ENCODE measurements around the gene NCK2.
"Not testable (repeated sequence)": the region's sequence is repeated elsewhere in the genome, so short reads cannot be mapped to it uniquely, and the experiment has no call there.

Gene NCK2

DNA sequence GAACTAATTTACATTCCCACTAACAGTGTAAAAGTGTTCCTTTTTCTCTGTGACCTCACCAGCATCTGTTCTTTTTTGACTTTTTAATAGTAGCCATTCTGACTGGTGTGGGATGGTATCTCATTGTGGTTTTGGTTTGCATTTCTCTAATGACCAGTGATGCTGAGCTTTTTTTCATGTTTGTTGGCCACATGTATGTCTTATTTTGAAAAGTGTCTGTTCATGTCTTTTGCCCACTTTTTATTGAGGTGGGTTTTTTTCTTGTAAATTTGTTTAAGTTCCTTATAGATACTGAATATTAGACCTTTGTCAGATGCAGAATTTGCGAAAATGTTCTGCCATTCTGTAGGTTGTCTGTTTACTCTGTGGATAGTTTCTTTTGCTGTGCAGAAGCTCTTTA lies 153.0 kb downstream of the NCK2 start:
- not testable (repeated sequence) for FAIRE-seq

DNA sequence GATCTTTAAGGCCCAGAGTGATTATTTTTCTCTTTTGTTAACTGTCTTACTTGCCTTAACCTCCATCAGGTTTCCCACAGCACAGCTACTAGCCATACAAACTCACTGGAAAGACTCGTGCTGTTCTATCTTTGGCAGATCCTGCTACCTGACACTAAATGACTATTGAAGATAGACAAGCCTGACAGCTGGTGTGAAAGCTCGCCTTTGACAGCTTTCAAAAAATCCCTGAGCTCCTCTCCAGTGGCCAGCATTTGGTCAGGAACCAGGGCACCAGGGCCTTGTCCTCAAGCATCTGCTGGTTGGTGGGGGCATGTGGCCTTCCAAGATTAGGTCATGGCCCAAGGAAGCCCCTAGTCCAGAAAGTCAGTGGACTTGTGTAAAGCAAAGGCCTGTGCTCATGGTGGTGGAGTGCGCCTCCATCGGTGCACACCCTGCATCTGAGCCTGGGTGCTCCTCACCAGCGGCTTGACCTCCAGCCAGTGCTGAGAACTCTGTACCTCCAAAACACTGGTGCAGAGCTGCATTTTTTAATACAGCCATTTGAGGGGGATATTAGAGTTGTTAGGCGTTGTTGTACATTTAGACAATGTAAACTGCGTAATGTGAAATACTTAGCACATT lies 158.5 kb downstream of the NCK2 start:
- no peak for FAIRE-seq

DNA sequence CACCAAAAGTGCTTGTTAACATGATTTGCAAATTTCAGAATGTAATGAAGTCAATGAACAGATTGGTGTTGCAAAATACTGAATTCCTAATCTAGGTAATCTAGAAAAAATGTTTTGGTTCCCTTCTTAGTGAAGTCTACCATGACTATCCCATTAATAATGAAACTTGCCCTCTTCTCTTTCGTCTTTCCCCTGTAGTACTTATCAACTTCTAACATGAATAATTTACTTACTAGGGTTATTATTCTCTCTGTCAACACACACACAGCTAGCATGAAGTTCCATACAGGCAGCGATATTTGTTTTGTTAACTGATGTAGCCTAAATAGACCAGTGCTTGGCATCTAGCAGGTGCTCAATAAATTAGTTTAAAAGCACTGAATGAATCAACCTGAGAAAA lies 160.2 kb downstream of the NCK2 start:
- no peak for FAIRE-seq

DNA sequence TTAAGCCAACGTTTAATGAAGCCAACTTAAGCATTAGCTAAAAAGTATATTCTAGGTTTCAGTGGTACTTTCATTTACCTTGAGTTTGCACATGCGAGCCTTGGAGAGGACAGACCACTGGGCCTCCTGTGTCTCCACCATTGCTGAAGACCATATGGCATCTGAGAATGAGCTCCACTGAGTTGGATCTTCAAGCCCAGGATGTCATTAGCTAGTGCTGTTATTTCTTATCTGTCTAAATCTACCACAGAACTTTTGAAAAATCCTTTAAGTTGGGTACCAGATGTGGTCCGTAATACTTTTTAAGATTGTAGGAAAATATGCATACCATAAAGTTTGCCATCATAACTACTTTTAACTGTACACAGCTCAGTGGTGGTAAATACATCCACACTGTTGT lies 161.8 kb downstream of the NCK2 start:
- no peak for FAIRE-seq

DNA sequence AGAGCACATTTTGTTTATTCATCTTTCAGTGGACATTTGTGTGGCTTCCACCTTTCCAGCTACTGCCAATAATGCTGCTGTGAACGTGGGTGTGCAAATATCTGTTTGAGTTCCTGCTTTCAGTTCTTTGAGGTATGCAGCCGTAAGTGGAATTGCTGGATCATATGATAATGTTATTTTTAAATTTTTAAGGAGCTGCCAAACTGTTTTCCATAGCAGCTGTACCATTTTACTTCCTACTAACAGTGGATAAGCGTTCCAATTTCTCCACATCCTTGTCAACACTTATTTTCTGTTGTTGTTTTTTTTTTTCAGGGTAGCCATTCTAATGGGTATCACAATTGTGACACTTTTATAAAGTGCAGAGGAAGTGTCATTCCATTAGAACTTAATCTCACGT lies 162.5 kb downstream of the NCK2 start:
- no peak for FAIRE-seq

DNA sequence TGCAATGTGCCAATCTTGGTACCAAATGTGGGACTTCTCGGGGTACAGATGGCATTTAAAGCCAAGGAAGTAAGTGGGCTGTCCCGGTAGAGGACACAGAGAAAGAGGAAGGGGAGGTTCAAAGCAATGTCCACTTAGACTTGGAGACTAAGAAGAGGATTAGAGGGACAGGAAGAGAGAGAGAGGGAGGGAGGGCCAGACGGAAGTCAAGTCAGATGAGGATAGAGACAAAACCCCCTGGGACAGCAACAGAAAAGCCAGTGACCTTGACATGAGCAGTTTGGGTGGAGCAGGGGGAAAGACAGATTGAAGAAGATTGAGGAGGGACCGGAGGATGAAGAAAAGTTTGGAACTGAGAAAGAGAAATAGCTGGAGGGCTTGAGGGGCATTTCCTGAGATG lies 164.5 kb downstream of the NCK2 start:
- FAIRE-seq, result no peak

DNA sequence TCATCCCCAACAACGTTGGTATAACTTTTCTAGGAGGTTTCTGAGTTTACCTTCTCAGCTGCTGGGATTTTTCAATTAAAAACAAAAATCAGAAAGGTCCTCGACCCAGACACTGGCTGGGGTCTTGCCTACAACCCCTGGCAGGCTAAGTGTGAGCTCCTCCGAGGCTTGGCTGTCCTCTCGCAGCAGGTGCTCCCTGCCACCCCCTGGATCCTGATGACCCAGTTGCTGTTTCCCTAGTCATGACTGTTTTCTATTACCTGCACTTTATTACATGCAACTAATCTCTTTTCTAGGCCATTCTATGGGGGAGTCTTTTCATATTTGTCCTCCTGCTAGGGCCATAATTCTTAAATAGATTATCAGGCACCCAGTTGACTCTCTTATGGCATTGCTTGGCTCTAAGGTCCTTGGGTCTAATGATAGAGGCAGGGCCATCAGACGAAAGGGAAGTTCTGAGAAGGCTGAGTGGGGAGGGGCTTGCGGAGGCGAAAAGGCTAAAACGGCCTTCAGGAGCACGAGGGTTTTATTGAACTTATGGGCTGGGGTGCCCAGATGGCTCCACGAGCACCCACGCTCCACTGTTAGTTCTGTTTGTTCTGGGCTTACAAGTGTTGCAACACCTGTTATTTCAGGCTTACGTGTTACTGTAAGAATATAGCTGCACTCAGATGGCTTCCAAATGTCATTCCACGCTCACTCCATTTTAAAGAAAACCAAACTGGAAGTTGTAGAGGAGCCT lies 166.0 kb downstream of the NCK2 start:
- FAIRE-seq, result no peak

DNA sequence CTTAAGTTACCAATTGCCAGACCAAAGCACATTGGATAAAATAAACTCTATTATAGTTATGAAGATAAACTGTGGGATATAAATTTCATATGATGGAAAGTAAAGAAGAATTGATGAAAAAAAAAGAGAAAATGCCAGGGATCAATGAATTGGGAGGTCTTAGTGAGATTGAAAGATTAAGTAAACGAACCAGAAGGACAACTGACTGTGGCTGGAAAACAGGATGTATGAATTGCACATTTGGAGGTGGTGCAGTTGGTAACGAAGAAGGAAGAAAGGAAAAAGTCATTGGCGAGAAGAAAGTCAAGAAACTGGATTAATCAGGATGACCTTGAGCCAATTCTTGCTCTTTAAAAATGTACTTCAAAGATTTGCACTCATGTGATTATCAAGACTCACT lies 166.7 kb downstream of the NCK2 start:
- no peak for FAIRE-seq

DNA sequence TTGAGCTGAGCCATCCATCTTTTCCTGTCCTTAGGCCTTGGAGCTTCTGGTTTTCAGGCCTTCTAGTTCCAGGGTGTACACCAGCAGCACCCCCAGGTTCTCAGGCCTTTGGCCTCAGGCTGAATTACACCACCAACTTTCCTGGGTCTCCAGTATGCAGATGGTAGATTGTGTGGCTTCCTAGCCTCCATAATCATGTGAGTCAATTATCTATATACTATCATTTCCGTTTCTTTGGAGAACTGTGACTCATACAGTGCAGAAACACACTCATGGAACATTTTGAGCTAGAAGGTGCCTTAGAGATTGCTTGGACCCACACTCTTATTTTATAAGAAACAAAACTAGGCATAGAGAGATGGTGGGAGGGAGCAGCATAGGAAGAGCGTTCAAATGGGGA lies 167.4 kb downstream of the NCK2 start:
- FAIRE-seq, result no peak

DNA sequence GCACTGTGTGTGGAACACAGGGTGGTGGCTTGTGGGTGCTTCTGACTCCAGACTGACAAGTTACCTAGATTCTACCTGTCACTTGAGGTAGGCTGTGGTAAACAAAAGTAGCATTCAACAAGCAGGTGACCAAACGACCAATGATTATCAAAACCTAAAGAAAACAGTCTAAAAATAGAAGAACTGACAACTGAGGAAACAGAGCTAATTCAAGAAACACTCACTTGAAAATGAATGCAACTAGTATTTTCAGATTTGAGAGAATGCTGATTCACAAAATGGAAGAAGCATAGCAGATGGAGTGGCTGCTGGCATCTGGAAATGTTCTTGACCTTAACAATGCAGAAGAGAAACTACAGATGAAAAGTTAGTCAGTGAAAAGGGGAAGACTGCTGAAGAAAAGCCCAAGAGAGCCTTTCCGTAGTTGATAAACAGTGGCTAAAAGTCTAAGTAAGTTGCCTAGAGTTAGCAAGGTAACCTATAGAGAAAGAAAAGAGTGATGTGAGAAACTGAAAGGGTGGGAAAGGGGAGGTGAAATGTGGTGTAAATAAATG lies 170.4 kb downstream of the NCK2 start:
- FAIRE-seq, result no peak

DNA sequence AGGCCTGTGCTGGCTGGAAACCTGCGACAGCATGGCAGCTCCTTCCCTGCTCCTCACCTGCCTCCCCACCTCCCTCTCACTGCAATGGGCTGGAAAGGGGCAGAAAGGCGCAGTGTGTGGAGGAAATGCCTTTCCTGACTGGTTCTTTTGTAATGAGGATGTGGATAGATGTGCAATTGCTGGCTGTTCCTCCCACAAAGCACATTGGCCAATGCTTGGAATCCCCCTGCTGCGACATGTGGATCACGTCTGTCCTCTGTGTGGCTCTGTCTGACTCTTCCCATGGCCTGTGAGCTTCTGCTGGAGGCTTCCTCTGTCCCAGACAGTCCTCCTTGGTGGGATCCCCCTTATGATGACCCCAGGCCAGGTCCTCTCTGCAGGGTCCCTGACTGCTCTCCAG lies 172.5 kb downstream of the NCK2 start:
- FAIRE-seq, result no peak

DNA sequence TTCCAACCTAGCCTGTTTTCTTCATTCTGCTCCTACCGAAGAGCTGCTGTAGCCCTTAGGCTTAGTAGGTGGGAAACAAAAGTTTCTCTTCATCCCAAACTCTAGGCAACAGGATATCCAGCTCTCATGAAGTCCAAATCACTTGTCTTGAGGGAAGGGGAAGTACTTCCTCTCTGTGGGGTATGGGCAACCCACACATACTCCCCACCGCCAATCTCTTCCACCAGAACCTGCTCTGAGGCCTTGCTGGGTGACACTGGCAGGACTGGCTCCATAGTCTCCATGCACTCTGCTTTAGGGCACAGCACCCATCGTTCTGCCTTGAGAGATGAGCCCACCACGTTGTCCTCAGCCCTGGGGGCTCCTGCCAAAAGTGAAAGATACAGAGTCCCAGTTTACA lies 173.0 kb downstream of the NCK2 start:
- no peak for FAIRE-seq

DNA sequence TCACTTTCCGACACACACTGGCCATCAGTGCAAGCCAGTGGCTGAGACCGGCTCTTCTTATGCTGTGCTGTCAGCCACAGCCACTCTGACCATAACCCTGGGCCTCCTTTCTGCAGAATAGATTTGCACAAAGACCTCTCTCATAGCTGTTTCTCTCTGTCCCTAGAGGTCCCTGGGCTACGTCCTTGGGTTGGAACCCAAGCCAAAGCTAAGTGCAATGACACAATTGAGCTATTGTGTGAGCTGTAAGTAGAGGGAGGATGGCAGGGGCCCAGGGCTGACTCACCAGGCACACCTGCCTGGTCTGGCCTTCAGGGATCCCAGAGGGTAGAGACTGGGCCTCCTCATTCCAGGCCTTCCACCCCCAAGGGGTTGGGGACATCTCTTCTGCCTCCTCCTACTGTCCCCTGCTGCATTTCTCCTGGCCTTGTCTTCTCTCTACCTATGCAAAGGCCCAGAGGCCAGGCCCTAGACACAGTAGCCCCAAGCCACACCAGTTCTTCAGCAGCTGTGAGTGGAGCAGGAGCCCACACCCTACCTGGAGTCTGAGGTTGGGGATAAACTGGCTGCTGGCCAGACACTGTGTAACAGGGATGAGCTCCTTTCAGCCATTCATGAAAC lies 174.6 kb downstream of the NCK2 start:
- no peak for FAIRE-seq

DNA sequence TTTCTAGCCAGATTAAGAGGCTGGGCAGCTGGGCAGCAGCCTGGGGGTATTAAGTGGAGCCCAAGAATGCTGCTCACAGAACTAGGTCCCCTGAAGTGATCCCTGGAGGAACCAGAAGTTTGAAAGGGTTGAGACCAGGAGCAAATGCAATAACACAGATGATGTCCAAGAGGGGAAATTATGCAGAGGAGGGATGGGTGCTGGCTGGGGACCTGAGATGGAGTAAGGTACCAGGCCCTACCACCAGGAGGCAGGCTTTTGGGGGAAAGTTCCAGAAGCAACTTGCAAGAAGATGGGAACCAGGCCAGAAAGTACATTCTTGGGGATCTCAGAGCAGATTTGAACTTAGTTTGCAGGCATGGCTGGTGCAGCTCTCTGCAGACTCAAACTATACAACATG lies 175.1 kb downstream of the NCK2 start:
- FAIRE-seq, result no peak

DNA sequence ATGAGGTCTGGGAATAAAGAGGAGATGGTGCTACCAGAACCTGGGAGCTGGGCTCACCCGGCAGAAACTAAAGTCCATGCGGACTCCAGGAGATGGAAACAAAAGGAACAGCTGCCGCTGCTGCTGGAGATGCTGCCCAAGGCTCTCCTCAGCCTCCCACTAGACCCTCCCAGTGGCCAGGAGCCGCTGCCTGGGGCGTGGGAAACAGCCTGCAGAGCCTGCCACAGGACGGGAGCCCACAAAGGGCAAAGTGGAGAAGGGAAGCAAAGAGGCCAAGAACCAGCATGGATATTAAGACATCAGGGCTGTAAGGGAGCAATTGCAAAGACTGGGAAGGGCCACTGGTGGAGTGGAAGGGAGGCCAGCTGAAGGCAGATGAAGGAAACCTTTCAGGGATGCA lies 179.6 kb downstream of the NCK2 start:
- no peak for FAIRE-seq

DNA sequence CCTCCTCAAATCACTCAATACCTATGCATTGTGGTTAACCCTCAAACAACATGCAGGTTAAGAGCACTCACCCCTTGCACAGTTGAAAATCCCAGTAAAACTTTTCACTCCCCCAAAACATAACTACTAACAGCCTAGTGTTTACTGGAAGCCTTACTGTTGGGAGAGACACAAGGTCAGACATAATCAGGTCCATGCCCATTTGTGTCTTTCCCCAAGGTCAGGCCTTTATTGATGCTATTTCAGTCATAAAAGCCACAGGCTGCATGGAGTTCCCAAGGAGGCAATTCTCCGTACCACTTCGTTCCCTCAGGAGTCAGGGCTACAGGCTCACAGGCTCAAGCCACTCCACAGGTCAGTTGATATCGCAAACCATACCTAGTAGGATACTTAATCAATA lies 180.2 kb downstream of the NCK2 start:
- FAIRE-seq, result no peak

DNA sequence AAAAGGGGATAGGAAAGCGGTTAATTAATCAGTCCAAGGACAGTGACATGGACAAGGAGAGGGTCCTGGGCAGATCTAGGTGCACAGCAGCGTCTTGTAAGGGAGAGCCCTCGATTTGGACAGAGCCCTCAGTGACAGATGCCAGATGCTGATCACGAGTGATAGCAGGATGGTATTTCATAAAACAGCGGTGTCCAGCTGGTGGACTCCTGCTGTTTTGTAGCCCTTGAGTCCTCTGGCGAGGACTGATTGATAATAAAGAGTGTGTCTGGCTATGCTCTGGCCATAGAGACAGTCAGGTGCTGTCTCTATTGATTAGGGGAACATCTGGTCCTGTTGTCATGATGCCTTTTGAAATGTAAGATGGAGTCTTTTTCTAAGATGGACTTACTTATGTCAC lies 180.7 kb downstream of the NCK2 start:
- no peak for FAIRE-seq

DNA sequence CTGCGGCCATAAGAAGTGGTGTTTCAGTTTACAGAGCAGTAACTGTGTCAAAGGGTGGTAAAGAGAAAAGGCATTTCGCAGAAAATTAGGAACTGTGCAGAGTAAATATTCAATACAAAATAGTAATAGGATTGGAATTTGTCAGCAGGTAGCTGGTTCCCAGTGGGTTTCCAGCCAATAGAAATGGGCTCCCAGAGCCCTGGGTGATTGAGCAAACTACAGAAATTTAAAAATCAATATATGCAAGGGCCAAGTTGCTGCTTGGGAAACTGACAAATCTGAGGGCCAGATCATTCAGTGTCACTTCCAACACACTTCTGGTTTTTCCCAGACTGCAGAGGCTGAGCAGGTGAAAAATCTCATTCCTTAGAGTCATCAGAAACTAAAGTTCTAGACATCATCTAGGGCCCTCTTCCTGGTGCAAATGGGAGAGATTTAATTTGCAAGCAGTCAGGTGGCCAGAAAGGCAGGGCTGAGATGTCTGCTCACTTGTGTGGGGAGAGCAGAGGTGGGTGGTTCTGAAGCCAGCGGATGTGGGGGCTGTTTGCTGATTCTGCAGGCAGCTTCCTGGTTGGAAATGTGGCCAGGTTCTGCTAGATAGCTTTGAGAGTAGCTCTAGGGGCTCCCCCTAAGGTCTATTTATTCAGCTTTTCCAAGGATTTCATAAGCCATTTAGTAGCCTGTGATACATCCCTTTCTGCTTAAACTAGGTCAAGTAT lies 182.4 kb downstream of the NCK2 start:
- no peak for FAIRE-seq

DNA sequence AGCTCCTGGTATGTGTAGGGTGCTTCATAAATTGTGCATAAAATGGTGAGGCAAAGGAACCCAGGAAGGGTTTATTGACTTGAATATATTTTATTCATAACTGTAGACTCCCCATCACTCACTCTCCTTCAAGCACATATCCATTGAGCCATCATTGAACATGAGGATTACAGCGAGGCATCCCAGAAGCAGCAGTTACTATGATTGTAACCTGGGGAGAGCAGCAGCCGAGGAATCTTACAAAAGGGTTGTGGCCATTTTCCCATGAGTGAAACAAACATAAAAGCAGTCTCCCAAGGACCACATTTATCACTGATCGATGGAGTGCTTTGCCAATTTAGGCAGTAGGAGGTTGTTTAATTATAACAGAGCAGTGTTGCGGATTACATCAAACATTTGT lies 183.4 kb downstream of the NCK2 start:
- FAIRE-seq, result no peak

DNA sequence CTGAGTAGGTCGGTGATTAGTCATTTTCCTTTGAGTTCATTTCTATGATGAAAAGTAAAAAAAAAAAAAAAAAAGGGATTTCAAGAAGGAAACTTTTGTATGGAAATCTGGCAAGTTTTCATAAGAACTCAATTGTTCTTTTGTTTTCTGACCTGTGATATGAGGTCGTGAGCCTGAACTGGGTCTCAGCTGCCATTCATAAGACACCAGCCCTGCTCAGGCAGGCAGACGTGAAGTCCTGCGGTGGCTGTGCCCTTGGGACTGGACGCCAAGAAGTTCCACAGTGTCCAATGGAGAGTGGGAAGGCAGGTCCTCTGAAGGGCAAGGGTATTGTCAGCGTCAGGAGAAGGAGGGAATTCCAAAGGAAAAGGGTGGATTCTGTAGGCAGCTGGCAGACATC lies 183.9 kb downstream of the NCK2 start:
- no peak for FAIRE-seq

DNA sequence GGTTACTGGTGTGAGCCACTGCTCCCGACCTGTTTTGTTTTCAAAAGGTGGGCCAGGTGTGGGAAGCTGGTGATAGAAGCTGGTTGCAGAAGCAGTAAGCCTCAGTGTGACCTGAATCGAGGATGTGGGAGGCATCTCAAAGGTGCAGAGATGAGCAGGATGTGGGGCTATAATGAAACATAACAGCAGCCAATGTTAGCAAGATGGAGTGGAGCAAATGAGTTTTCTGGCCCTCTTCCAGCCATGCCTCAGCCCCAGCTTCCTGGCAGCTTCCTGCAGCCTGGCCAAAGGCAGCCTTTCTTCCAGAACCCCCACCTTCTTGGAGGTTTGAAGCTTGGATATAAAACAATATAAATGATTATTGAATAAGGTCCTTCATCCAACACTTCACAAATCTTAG lies 184.8 kb downstream of the NCK2 start:
- no peak for FAIRE-seq

DNA sequence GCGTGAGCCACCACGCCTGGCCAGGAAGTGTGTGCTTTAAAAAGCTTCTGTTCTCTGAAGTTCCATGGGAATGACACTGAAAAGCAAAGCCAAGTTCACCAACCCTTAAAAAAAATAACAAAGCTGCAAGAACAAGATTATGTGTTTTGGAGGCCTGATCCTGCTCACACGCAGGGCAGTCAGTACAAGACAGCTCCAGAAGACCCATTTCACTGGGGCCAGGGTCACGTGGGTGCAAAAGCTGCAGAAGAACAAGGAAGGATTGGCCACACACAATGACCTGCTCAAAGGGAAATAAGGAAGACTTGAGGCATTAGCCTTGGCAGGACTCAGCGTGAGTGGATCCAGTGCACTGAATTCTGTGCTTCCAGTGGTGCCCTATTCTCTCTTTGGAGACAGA lies 187.9 kb downstream of the NCK2 start:
- no peak for FAIRE-seq

DNA sequence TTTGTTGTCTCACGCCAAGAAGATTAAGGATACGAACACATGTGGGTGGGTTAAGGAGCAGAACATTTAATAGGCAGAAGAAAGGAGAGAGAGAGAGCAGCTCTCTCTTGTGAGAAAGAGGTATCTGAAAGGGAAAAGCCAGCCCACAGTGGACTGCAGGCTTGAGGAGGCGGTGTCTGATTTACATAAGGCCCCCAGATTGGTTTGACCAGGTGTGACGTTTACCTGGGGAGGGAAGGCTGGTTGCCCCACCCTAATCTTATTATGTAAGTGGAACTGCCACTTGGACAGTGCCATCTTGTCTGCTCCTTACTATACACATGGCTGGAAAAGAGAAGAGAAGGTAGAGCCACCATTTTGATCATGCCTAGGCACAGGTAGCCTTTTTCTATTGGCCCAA lies 189.2 kb downstream of the NCK2 start:
- FAIRE-seq, result no peak

DNA sequence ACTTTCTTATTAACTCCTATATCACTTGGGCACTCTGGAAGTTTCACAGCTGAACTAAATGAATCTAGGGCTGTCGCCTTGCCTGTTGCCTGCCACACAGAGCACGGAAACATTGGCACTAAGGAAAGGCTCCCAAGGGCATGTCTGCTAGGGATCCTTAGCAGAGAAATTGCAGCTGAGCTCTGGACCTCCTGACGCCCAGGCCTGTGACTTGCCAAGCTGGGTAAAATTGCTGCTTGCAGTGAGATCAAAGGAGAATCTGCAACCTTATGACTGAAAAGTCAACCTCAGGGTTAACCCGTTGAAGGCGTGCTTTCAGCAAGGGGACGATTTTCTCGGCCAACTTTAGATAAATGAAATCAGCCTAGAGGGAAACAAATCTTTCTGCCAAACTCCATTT lies 189.8 kb downstream of the NCK2 start:
- no peak for FAIRE-seq

All from colon (tissue), 2 donors.